K562 (cell line): ENCODE measurements around the gene RETREG2. TPM values are rescaled to one million over a fixed set of nuclear protein-coding genes. Genes with fewer than 3 reads are reported as not detected.

Experiments used
- ARID4B ChIP-seq: sonication (generic); formaldehyde crosslinking; IDR thresholded peaks from 2 replicates; pipeline ENCODE4 v1.8.0; 2022; ENCODE audit warnings: mild to moderate bottlenecking, missing genetic modification reagents
- CBX1 ChIP-seq: sonication (generic); IDR thresholded peaks from 2 replicates; pipeline ENCODE4 v1.6.1; 2016; ENCODE audit warnings: antibody characterized with exemption, low read depth, mild to moderate bottlenecking
- ETV5 ChIP-seq: sonication (generic); formaldehyde crosslinking; IDR thresholded peaks from 2 replicates; pipeline ENCODE4 v1.4.0; 2020; ENCODE audit warnings: low read depth, mild to moderate bottlenecking, missing genetic modification reagents
- FOXA3 ChIP-seq, 2 experiments: fragments of 450-650 bp in 1 of 2; sonication (generic) in 1 of 2; formaldehyde crosslinking; IDR thresholded peaks in 1 of 2; conservative IDR thresholded peaks in 1 of 2; 2 replicates each; pipeline versions ENCODE4 v1.4.0 to v1.8.0; 2020 to 2022; ENCODE audit warnings: mild to moderate bottlenecking in 2 of 2, missing genetic modification reagents in 1 of 2
- FUS ChIP-seq: fragments of 200-400 bp; formaldehyde crosslinking; optimal IDR thresholded peaks from 2 replicates; pipeline ENCODE3; 2017; ENCODE audit warnings: low read depth, low read length
- MAX ChIP-seq: sonication (generic); formaldehyde crosslinking; IDR thresholded peaks from 2 replicates; pipeline ENCODE4 v1.9.0; 2022; ENCODE audit warnings: mild to moderate bottlenecking, missing genetic modification reagents
- NFIC ChIP-seq: fragments of 450-650 bp; IDR thresholded peaks from 2 replicates; pipeline ENCODE4 v1.6.1; 2017; ENCODE audit warnings: mild to moderate bottlenecking, inconsistent platforms
- PTRF ChIP-seq: fragments of 450-650 bp; IDR thresholded peaks from 2 replicates; pipeline ENCODE4 v1.6.1; 2016; ENCODE audit warnings: mild to moderate bottlenecking, missing genetic modification characterization, missing compliant biosample characterization
- RFX1 ChIP-seq: fragments of 450-650 bp; IDR thresholded peaks from 2 replicates; pipeline ENCODE4 v1.6.1; 2016; ENCODE audit warnings: mild to moderate bottlenecking, moderate library complexity
- TCFL5 ChIP-seq: fragments of 250-450 bp; sonication (Bioruptor Pico); conservative IDR thresholded peaks from 2 replicates; pipeline ENCODE4 v1.6.1; 2021; ENCODE audit warnings: mild to moderate bottlenecking, moderate library complexity, matching md5 sums
- THAP12 ChIP-seq: fragments of 250-450 bp; sonication (Bioruptor Pico); IDR thresholded peaks from 2 replicates; pipeline ENCODE4 v1.9.0; 2021; ENCODE audit warnings: mild to moderate bottlenecking, inconsistent platforms
- ZFP36 ChIP-seq: fragments of 150-350 bp; IDR thresholded peaks from 2 replicates; pipeline ENCODE4 v1.6.1; 2018; ENCODE audit warnings: low read length, low read depth; ENCODE audit not compliant: partially characterized antibody
- ZFX ChIP-seq: sonication (generic); formaldehyde crosslinking; IDR thresholded peaks from 2 replicates; pipeline ENCODE4 v1.8.0; 2022; ENCODE audit warnings: mild to moderate bottlenecking, missing genetic modification reagents, moderate library complexity
- ZNF41 ChIP-seq: fragments of 250-450 bp; sonication (Bioruptor Pico); conservative IDR thresholded peaks from 2 replicates; pipeline ENCODE4 v1.4.0; 2020; ENCODE audit warnings: mild to moderate bottlenecking
- ZNF592 ChIP-seq: fragments of 450-650 bp; IDR thresholded peaks from 2 replicates; pipeline ENCODE4 v1.6.1; 2017; ENCODE audit warnings: antibody characterized with exemption, mild to moderate bottlenecking
- polyA plus RNA-seq, 8 experiments: library from polyadenylated mRNA; depleted of rRNA in 4 of 8; stranded (reverse) in 5 of 8; unstranded in 3 of 8; fragments of >200 nt; fragmentation: Nextera tagmentation in 2 of 8; fragmentation: Illumina TruSeq in 1 of 8; extraction: Ambion mirVana in 2 of 8; extraction: Trizol in 1 of 8; gene quantifications; 2 replicates each; pipeline versions ENCODE4 v1.2.1 to v1.2.3, GENCODE V29; 2011 to 2014; ENCODE audit warnings: inconsistent platforms in 1 of 8, missing spikeins in 1 of 8
- total RNA-seq, 7 experiments: library from RNA; depleted of rRNA in 6 of 7; stranded (reverse); fragments of >200 nt in 6 of 7; fragmentation: Illumina TruSeq in 2 of 7; extraction: Trizol in 2 of 7; gene quantifications; 2 replicates each; pipeline versions ENCODE4 v1.2.1 to v1.2.3, GENCODE V29; 2011 to 2021; ENCODE audit warnings: low replicate concordance in 1 of 7

RETREG2 gene
- total and polyA plus RNA-seq, 9 of the 15 experiments (the other 6 are each of a cell fraction or from before 2014, with no cell fraction given) = 4.9 to 40.1 (median 19.2) TPM

- TF ChIP-seq ARID4B (CRISPR knock-in tag) (peak; percentile 85), RFX1 (no peak), ZNF41 (CRISPR knock-in tag) (no peak), ETV5 (no peak), NFIC (peak; percentile 70), ZFX (CRISPR knock-in tag) (peak; percentile 84), ZFP36 (no peak), PTRF (tag) (no peak), FOXA3 (CRISPR knock-in tag; conservative IDR thresholded peaks at IDR 0.05 in 1 of 2, IDR thresholded peaks at IDR 0.05 in 1 of 2) (0 out of 4 replicates have a peak, but pooled peaks of 1 of the 2 experiments have one; percentile 38), ZNF592 (peak; percentile 13), TCFL5 (CRISPR knock-in tag) (no peak), THAP12 (CRISPR knock-in tag) (peak; percentile 64; the same call in 1 of the 2 replicates), MAX (CRISPR knock-in tag) (peak; percentile 95), CBX1 (no peak), FUS (peak; percentile 27)
These were observed 40.9 kb downstream of the RETREG2 start, which contains the start of gene ABCB6 (continued) for GRCh38 chr2:219218732-219219701.
